Embryonic facial prominence (tissue), 1 donor: ENCODE measurements around the gene PALM3.

Experiments
- DNase-seq: peaks from one replicate; pipeline ENCODE4 v3.0.0-alpha.2; 2016; ENCODE audit errors: extremely low spot score

Gene PALM3

DNA sequence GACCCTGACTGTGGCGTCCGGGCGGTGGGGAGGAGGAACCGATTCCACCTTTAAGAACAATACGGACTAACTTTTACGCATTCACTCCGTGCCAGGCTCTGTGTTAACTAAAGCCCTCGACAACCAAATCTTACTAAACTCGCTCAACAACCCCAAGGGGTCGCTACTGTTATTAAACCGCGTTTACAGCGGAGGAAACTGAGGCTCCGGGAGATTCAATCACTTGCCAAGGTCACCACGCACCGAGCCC is 27.5 kb upstream of the PALM3 start:
- DNase-seq = no peak

- DNase-seq = no peak
These were observed 26.9 kb upstream of the PALM3 start for GRCh38 chr19:14088634-14089411.

DNA sequence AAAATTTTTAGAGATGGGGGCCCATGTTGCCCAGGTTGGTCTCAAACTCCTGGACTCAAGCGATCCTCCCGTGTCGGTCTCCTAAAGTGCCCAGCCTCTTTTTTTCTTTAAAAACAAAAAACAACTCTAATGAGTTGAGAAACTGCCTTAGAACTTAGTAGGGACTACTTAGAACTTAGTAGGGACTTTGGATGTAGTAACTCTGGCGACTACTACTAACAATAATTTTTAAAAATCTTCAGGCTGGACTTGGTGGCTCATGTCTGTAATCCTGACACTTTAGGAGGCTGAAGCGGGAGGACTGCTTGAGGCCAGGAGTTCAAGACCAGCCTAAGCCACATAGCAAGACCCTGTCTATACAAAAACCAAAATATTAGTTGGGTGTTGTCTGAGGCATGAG is 24.2 kb upstream of the PALM3 start:
- no peak for DNase-seq

- no peak for DNase-seq
These were observed 23.6 kb upstream of the PALM3 start, which contains the start of gene C19orf67 for GRCh38 chr19:14085309-14085995. C19orf67 (minus strand) TSS chr19:14085783; CDS start chr19:14085627, 156 bp downstream.

DNA sequence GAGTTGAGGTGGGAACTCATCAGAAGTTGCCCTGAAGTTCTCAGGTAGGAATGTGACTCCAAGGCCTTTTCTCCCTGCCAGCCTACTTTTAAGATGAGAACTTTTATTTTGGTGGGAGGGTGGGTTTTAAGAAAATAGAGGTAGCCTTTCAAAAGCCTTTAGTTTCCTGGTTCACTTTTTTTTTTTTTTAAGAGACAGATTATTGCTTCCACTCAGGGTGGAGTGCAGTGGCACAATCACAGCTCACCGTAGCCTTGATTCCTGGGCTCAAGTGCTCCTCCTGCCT is 20.7 kb upstream of the PALM3 start:
- DNase-seq = no peak

DNA sequence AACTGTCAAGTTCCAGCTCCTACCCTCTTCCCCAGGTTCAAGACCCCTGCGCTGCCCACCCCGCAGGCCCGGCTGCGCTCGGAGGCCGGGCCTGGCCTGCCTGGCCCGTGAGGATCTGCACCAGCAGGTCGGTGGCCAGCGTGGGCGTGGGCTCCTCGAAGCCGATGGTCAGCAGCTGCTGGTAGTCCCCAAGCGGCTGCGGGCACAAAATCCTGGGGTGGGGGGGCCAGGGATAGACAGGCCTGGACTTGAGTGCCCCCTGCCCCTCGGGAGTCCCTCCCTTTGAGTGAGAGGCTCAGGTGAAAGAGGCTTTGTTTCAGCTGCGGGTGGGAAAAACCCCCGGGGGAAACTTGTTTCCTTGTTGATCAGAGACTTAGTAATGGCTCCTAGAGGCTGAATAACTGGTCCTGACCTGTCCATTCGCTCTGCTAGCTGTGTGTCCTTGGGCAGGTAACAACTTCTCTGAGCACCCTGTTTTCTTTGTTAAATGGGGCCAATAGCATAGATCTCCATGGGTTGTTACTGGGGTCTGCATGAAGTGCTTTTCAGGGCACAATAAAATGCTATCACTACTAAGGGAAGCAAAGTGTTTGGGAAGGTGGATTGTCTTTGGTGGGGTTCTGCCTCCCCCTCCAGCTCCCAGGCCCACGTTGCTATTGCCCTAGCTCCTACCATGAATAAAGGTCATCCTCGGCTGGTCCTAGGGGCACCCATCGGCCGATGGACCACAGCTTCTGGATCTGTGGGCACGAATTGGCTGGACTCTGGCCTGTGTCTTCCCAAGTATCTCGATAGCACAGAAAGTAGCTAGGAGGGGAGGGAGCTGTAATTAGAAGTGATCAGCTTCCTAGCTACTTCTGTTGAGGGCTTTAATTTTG is 20.2 kb upstream of the PALM3 start:
- no peak for DNase-seq

GRCh38 chr19:14080887-14081796 is 19.3 kb upstream of the PALM3 start:
- DNase-seq = peak; percentile 99

DNA sequence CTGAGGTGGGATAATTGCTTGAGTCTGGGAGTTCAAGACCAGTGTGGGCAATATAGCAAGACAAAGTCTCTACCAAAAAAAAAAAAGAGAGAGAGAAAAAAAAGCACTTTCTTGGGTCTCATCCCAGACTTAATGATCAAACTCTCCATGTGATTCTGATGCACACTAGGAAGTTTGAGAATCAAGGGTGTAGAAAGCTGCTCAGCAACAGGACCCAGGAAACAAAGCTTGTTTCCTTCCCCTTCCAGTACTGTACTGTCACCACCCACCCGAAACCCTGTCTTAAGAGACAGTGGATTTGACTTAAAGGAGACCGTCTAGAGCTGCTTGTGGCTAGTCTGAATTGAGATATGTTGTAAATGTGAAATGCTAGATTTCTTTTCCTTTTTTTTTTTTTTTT is 16.5 kb upstream of the PALM3 start:
- no peak for DNase-seq

DNA sequence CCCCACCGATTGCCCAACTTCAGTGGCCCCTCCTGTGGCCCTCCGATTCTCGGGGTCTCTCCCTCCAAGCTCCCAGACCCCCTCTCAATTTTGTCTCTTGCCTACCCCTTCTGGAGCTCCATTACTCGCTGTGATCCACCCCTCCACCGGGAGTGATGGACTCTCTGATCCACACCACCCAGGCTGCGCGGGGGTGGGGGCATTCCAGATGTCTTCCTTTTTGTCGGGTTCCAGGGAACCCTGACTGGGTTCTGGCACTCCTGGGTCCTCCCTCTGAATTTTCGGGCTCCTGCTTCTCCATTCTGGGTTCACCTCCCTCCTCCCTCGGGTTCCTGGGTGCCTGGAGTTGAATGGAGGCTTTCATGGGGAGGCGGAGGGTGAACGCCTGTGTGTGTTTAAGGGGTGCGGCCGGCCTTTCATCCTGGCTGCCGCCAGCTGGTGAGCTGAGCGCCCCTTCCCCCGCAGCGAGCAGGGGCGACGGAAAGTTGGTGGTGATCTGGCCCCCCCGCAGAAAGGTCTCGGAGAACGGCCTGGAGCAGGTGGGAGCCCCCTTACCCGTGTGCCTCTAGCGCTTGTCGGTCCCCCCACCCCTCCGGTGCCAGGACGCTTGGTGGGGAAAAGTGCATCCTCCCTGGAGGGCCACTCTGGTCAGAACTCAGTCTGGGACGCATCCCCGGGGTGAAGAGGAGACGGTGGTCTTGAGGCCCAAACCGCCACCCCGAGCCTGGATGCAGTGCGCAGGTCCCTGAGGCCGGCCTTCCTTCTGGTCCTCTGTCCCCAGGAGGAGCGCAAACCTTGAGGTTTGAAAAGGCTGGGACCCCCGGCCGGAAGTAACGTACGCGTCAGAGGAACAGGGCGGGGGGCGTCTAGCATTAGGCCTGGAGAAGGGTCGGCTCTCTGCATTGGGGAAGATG is 12.3 kb upstream of the PALM3 start:
- DNase-seq = no peak

- no peak for DNase-seq
These were observed 11.5 kb upstream of the PALM3 start for GRCh38 chr19:14073261-14073924.

DNA sequence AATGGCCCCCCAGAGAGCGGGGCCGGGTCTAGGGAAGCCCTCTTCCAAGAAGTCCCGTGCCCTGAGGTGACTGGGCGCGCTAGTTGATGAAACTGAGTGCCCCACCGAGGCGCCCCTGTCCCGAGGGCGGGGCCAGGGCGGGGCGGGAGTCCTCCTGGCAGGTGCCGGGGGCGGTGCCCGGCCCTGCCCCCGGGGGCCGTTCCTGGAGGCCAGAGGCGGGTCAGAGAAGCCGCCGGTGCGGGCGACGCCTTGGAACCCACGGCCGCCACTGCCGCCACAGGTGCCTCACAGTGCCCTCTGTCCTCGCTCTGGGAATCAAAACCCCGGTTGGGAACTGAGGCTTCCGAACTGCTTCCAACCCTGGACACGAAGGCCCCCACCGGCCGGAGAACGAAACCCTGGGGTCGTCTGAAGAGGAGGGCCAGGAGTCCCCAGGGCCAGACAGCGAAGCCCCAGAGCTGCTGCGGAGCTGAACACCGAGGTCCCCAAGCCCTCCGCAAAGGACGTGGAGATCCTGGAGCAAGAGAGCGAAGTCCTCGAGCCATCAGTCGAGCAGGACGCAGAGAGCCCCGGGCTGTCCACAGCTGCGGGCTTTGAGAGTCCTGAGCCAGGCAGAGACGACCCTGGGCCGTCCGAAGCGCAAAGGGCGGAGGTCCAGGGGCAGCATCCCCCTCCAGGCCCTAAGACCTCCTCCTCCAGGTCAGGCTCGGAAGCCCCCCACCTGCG is 10.8 kb upstream of the PALM3 start, which contains the start of gene MISP3:
Gene MISP3, plus strand, starts transcription at position 252 of the 726 bp plus-strand sequence. CDS start 524 bp downstream, outside the sequence.
- no peak for DNase-seq

DNA sequence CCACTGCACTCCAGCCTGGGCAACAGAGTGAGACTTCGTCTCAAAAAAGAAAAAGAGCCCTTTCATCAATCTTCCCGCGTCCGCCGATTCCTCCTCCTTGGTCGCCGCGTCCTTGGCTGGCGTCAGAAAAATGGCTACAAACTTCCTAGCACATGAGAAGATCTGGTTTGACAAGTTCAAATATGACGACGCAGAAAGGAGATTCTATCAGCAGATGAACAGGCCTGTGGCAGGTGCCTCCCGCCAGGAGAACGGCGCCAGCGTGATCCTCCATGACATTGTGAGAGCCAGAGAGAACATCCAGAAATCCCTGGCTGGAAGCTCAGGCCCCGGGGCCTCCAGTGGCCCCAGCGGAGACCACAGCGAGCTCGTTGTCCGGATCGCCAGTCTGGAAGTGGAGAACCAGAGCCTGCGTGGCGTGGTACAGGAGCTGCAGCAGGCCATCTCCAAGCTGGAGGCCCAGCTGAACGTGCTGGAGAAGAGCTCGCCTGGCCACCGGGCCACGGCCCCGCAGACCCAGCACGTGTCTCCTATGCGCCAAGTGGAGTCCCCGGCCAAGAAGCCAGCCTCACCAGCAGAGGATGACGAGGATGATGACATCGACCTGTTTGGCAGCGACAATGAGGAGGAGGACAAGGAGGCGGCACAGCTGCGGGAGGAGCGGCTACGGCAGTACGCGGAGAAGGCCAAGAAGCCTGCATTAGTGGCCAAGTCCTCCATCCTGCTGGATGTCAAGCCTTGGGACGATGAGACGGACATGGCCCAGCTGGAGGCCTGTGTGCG is 8.6 kb upstream of the PALM3 start:
- no peak for DNase-seq

- DNase-seq = no peak
These were observed 4.3 kb upstream of the PALM3 start for GRCh38 chr19:14066134-14066533.

DNA sequence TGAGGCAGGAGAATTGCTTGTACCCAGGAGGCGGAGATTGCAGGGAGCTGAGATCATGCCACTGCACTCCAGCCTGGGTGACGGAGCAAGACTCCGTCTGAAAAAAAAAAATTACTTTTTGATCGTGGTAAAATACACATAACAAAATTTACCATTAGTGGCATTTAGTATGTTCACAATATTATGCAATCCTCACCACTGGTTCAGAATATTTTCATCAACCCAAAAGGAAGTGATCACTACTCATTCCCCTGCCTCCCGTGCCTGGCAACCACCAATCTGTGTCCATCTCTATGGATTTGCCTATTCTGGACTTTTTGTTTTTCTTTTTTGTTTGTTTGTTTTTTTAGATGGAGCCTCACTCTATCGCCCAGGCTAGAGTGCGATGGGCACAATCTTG is 1.2 kb upstream of the PALM3 start:
- DNase-seq = no peak

DNA sequence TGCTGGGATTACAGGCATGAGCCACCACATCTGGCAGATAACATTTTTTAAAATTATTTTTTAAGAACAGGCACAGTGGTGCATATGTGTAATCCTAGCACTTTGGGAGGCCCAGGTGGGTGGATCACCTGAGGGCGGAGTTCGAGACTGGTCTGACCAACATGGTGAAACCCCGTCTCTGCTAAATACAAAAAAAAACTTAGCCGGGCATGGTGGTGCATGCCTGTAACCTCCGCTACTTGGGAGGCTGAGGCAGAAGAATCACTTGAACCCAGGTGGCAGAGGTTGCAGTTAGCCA is 631 bp upstream of the PALM3 start:
- no peak for DNase-seq

GRCh38 chr19:14061081-14061749 is 661 bp downstream of the PALM3 start:
- no peak for DNase-seq

GRCh38 chr19:14059652-14060155 is 2.2 kb downstream of the PALM3 start:
- no peak for DNase-seq

DNA sequence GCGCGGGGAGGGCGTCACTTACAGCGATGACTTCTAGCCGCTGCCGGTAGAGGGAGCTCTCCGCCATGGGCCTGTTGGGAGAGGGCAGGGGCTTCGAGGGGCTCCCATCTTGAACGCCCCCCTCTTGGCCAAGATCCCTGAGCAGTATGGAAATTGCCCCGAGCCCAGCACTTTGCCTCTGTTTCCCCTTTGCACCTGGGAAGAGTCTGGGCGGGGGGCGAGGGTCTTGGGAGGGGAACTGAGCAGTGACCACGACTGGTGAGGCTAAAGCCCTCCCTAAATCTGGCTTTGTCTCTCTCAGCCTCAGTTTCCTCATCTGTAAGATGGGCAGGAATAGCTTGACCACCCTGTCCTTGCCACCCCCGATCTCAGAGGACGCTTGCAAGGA is 2.8 kb downstream of the PALM3 start:
- no peak for DNase-seq
